Neural cell (in vitro differentiated cells): ENCODE data around the gene HS6ST1. TPM values are rescaled to one million over a fixed set of nuclear protein-coding genes. Genes with fewer than 3 reads are reported as not detected.

ENCODE experiments used
- H2AFZ ChIP-seq: fragments of 200-600, 300-800 bp; sonication (generic), shearing (Covaris generic); 2 replicates; pipeline ENCODE4 v1.6.0; 2014; ENCODE audit warnings: low read depth, mild to moderate bottlenecking, antibody characterized with exemption, low read length, moderate library complexity
- H3F3A ChIP-seq: fragments of 200-600 bp; shearing (Covaris generic); 2 replicates; pipeline ENCODE4 v1.6.1; 2016; ENCODE audit warnings: mild to moderate bottlenecking, moderate library complexity, mixed read lengths, antibody characterized with exemption, low read length; ENCODE audit not compliant: insufficient read depth, poor library complexity, severe bottlenecking
- H3K27ac ChIP-seq: fragments of 200-600, 300-800 bp; sonication (generic), shearing (Covaris generic); 2 replicates; pipeline ENCODE4 v1.5.1; 2014; ENCODE audit warnings: mild to moderate bottlenecking, low read length, moderate library complexity
- H3K27me3 ChIP-seq: fragments of 300-800, 200-600 bp; sonication (generic), shearing (Covaris generic); 2 replicates; pipeline ENCODE4 v1.6.0; 2014; ENCODE audit warnings: mild to moderate bottlenecking, low read depth, low read length, moderate library complexity; ENCODE audit not compliant: insufficient read depth
- H3K36me3 ChIP-seq: fragments of 300-800, 200-600 bp; sonication (generic), shearing (Covaris generic); 2 replicates; pipeline ENCODE4 v1.5.1; 2014; ENCODE audit warnings: mild to moderate bottlenecking, antibody characterized with exemption, low read length, moderate library complexity; ENCODE audit not compliant: insufficient read depth
- H3K4me2 ChIP-seq: fragments of 300-800, 200-600 bp; sonication (generic), shearing (Covaris generic); 2 replicates; pipeline ENCODE4 v1.6.0; 2014; ENCODE audit warnings: mild to moderate bottlenecking, low read length
- H3K4me3 ChIP-seq: fragments of 300-800, 200-600 bp; sonication (generic), shearing (Covaris generic); 2 replicates; pipeline ENCODE4 v1.5.1; 2014; ENCODE audit warnings: mild to moderate bottlenecking, low read length, moderate library complexity
- H3K79me2 ChIP-seq: fragments of 200-600 bp; shearing (Covaris generic); replicated peaks from 2 replicates; pipeline ENCODE4 v1.6.0; 2014; ENCODE audit warnings: mild to moderate bottlenecking, low read length, moderate library complexity; ENCODE audit not compliant: insufficient read depth
- H3K9ac ChIP-seq: fragments of 300-800, 200-600 bp; sonication (generic), shearing (Covaris generic); 2 replicates; pipeline ENCODE4 v1.6.1; 2016; ENCODE audit warnings: mild to moderate bottlenecking, low read length, mixed read lengths
- H3K9me2 ChIP-seq: fragments of 200-600 bp; shearing (Covaris generic); 2 replicates; pipeline ENCODE4 v1.6.1; 2016; ENCODE audit warnings: mild to moderate bottlenecking, low read length, mixed read lengths; ENCODE audit not compliant: insufficient read depth
- H3K9me3 ChIP-seq: fragments of 200-600, 300-800 bp; sonication (generic), shearing (Covaris generic); 2 replicates; pipeline ENCODE4 v1.6.1; 2016; ENCODE audit warnings: mild to moderate bottlenecking, mixed run types, low read length, moderate library complexity, mixed read lengths
- H4K20me1 ChIP-seq: fragments of 200-600 bp; shearing (Covaris generic); 2 replicates; pipeline ENCODE4 v1.6.1; 2016; ENCODE audit warnings: mild to moderate bottlenecking, mixed run types; ENCODE audit not compliant: insufficient read depth
- CTCF ChIP-seq: fragments of 450-650 bp; IDR thresholded peaks from 2 replicates; pipeline ENCODE4 v1.5.1; 2014; ENCODE audit warnings: antibody characterized with exemption, mild to moderate bottlenecking, moderate library complexity; ENCODE audit not compliant: poor library complexity, severe bottlenecking
- EP300 ChIP-seq: fragments of 450-650 bp; conservative IDR thresholded peaks from 2 replicates; pipeline ENCODE4 v1.6.1; 2014; ENCODE audit warnings: antibody characterized with exemption, mild to moderate bottlenecking, moderate library complexity; ENCODE audit not compliant: poor library complexity, severe bottlenecking
- EZH2 ChIP-seq: fragments of 200-600, 300-800 bp; shearing (Covaris generic), sonication (generic); IDR thresholded peaks from 2 replicates; pipeline ENCODE4 v1.6.1; 2014; ENCODE audit warnings: antibody characterized with exemption, low read length, borderline replicate concordance, mild to moderate bottlenecking; ENCODE audit not compliant: insufficient read depth, poor library complexity, severe bottlenecking
- MXI1 ChIP-seq: fragments of 450-650 bp; conservative IDR thresholded peaks from 2 replicates; pipeline ENCODE4 v1.6.1; 2014; ENCODE audit warnings: antibody characterized with exemption, mild to moderate bottlenecking; ENCODE audit not compliant: poor library complexity, severe bottlenecking
- POLR2AphosphoS5 ChIP-seq: IDR thresholded peaks from 2 replicates; pipeline ENCODE4 v1.6.1; 2012
- RAD21 ChIP-seq: fragments of 450-650 bp; conservative IDR thresholded peaks from 2 replicates; pipeline ENCODE4 v1.6.1; 2014; ENCODE audit warnings: antibody characterized with exemption, mild to moderate bottlenecking, moderate library complexity
- REST ChIP-seq: IDR thresholded peaks from 2 replicates; pipeline ENCODE4 v1.6.1; 2012; ENCODE audit warnings: borderline replicate concordance
- SMC3 ChIP-seq: fragments of 450-650 bp; conservative IDR thresholded peaks from 2 replicates; pipeline ENCODE4 v1.6.1; 2014; ENCODE audit warnings: antibody characterized with exemption, mild to moderate bottlenecking, moderate library complexity; ENCODE audit not compliant: poor library complexity
- TAF1 ChIP-seq: IDR thresholded peaks from 2 replicates; pipeline ENCODE4 v1.6.1; 2012; ENCODE audit warnings: low read depth
- polyA plus RNA-seq: library from polyadenylated mRNA; depleted of rRNA; stranded (reverse); fragments of >200 nt; gene quantifications from 2 replicates; pipeline ENCODE4 v1.2.3, GENCODE V29; 2014

Gene HS6ST1
- polyA plus RNA-seq, 1 donor from 2014 or later, result 44.1 TPM

GRCh38 chr2:128259585-128259984, 59.1 kb downstream of the HS6ST1 start:
- H3K4me2 ChIP-seq, result no peak overlapping the region
- no peak overlapping the region for H2AFZ ChIP-seq
- H3K9ac ChIP-seq, result no peak overlapping the region
- H3F3A ChIP-seq, result no peaks in the 10 kb centered on the region
- no peaks in the 10 kb centered on the region for H3K9me2 ChIP-seq
- no peaks in the 10 kb centered on the region for H3K9me3 ChIP-seq
- no peaks in the 10 kb centered on the region for H3K27me3 ChIP-seq
- H3K79me2 ChIP-seq, result no peaks in the 10 kb centered on the region
- H3K27ac ChIP-seq, result no peak overlapping the region
- no peak overlapping the region for H3K4me3 ChIP-seq
- H3K36me3 ChIP-seq, result no peaks in the 10 kb centered on the region
- H4K20me1 ChIP-seq, result no peaks in the 10 kb centered on the region
- TF ChIP-seq MXI1, result no peak
- TF ChIP-seq EZH2, result no peak
- no peak for TF ChIP-seq TAF1
- TF ChIP-seq REST, result no peak
- no peak for TF ChIP-seq POLR2AphosphoS5
- TF ChIP-seq RAD21, result no peak
- no peak for TF ChIP-seq CTCF

GRCh38 chr2:128258218-128258617, 60.5 kb downstream of the HS6ST1 start:
- Histone ChIP-seq H3K4me3 (no peak overlapping the region), H4K20me1 (no peaks in the 10 kb centered on the region), H3K9ac (no peak overlapping the region), H3K4me2 (no peak overlapping the region), H3K9me3 (no peaks in the 10 kb centered on the region), H3K27ac (no peak overlapping the region), H3K36me3 (no peaks in the 10 kb centered on the region), H3K27me3 (no peaks in the 10 kb centered on the region), H3F3A (no peaks in the 10 kb centered on the region), H2AFZ (no peak overlapping the region), H3K9me2 (no peaks in the 10 kb centered on the region), H3K79me2 (no peaks in the 10 kb centered on the region)
- no peak for TF ChIP-seq EP300
- TF ChIP-seq EZH2, result no peak
- no peak for TF ChIP-seq TAF1
- TF ChIP-seq POLR2AphosphoS5, result no peak

GRCh38 chr2:128252501-128252900, 66.2 kb downstream of the HS6ST1 start:
- H3K4me3 ChIP-seq, result no peak overlapping the region
- no peak overlapping the region for H3K9ac ChIP-seq
- H3K9me2 ChIP-seq, result no peaks in the 10 kb centered on the region
- TF ChIP-seq CTCF (no peak), RAD21 (no peak), MXI1 (no peak), TAF1 (no peak), SMC3 (no peak), POLR2AphosphoS5 (no peak), EZH2 (no peak), REST (no peak), EP300 (no peak)
- H3K27ac ChIP-seq, result no peak overlapping the region
- H3K79me2 ChIP-seq, result no peaks in the 10 kb centered on the region
- H4K20me1 ChIP-seq, result no peaks in the 10 kb centered on the region
- no peaks in the 10 kb centered on the region for H3K27me3 ChIP-seq
- no peaks in the 10 kb centered on the region for H3F3A ChIP-seq
- H2AFZ ChIP-seq, result no peak overlapping the region
- no peak overlapping the region for H3K4me2 ChIP-seq
- H3K36me3 ChIP-seq, result no peaks in the 10 kb centered on the region
- no peaks in the 10 kb centered on the region for H3K9me3 ChIP-seq
